Neural cell (in vitro differentiated cells): ENCODE results near the gene TMEM44. TPM values are rescaled to one million over a fixed set of nuclear protein-coding genes. Genes with fewer than 3 reads are reported as not detected.

Experiments used
- H2AFZ ChIP-seq: fragments of 200-600, 300-800 bp; sonication (generic), shearing (Covaris generic); 2 replicates; pipeline ENCODE4 v1.6.0; 2014; ENCODE audit warnings: low read depth, mild to moderate bottlenecking, antibody characterized with exemption, low read length, moderate library complexity
- H3F3A ChIP-seq: fragments of 200-600 bp; shearing (Covaris generic); 2 replicates; pipeline ENCODE4 v1.6.1; 2016; ENCODE audit warnings: mild to moderate bottlenecking, moderate library complexity, mixed read lengths, antibody characterized with exemption, low read length; ENCODE audit not compliant: insufficient read depth, poor library complexity, severe bottlenecking
- H3K27ac ChIP-seq: fragments of 200-600, 300-800 bp; sonication (generic), shearing (Covaris generic); 2 replicates; pipeline ENCODE4 v1.5.1; 2014; ENCODE audit warnings: mild to moderate bottlenecking, low read length, moderate library complexity
- H3K27me3 ChIP-seq: fragments of 300-800, 200-600 bp; sonication (generic), shearing (Covaris generic); 2 replicates; pipeline ENCODE4 v1.6.0; 2014; ENCODE audit warnings: mild to moderate bottlenecking, low read depth, low read length, moderate library complexity; ENCODE audit not compliant: insufficient read depth
- H3K36me3 ChIP-seq: fragments of 300-800, 200-600 bp; sonication (generic), shearing (Covaris generic); 2 replicates; pipeline ENCODE4 v1.5.1; 2014; ENCODE audit warnings: mild to moderate bottlenecking, antibody characterized with exemption, low read length, moderate library complexity; ENCODE audit not compliant: insufficient read depth
- H3K4me2 ChIP-seq: fragments of 300-800, 200-600 bp; sonication (generic), shearing (Covaris generic); 2 replicates; pipeline ENCODE4 v1.6.0; 2014; ENCODE audit warnings: mild to moderate bottlenecking, low read length
- H3K4me3 ChIP-seq: fragments of 300-800, 200-600 bp; sonication (generic), shearing (Covaris generic); 2 replicates; pipeline ENCODE4 v1.5.1; 2014; ENCODE audit warnings: mild to moderate bottlenecking, low read length, moderate library complexity
- H3K79me2 ChIP-seq: fragments of 200-600 bp; shearing (Covaris generic); replicated peaks from 2 replicates; pipeline ENCODE4 v1.6.0; 2014; ENCODE audit warnings: mild to moderate bottlenecking, low read length, moderate library complexity; ENCODE audit not compliant: insufficient read depth
- H3K9ac ChIP-seq: fragments of 300-800, 200-600 bp; sonication (generic), shearing (Covaris generic); 2 replicates; pipeline ENCODE4 v1.6.1; 2016; ENCODE audit warnings: mild to moderate bottlenecking, low read length, mixed read lengths
- H3K9me2 ChIP-seq: fragments of 200-600 bp; shearing (Covaris generic); 2 replicates; pipeline ENCODE4 v1.6.1; 2016; ENCODE audit warnings: mild to moderate bottlenecking, low read length, mixed read lengths; ENCODE audit not compliant: insufficient read depth
- H3K9me3 ChIP-seq: fragments of 200-600, 300-800 bp; sonication (generic), shearing (Covaris generic); 2 replicates; pipeline ENCODE4 v1.6.1; 2016; ENCODE audit warnings: mild to moderate bottlenecking, mixed run types, low read length, moderate library complexity, mixed read lengths
- H4K20me1 ChIP-seq: fragments of 200-600 bp; shearing (Covaris generic); 2 replicates; pipeline ENCODE4 v1.6.1; 2016; ENCODE audit warnings: mild to moderate bottlenecking, mixed run types; ENCODE audit not compliant: insufficient read depth
- EP300 ChIP-seq: fragments of 450-650 bp; conservative IDR thresholded peaks from 2 replicates; pipeline ENCODE4 v1.6.1; 2014; ENCODE audit warnings: antibody characterized with exemption, mild to moderate bottlenecking, moderate library complexity; ENCODE audit not compliant: poor library complexity, severe bottlenecking
- EZH2 ChIP-seq: fragments of 200-600, 300-800 bp; shearing (Covaris generic), sonication (generic); IDR thresholded peaks from 2 replicates; pipeline ENCODE4 v1.6.1; 2014; ENCODE audit warnings: antibody characterized with exemption, low read length, borderline replicate concordance, mild to moderate bottlenecking; ENCODE audit not compliant: insufficient read depth, poor library complexity, severe bottlenecking
- MXI1 ChIP-seq: fragments of 450-650 bp; conservative IDR thresholded peaks from 2 replicates; pipeline ENCODE4 v1.6.1; 2014; ENCODE audit warnings: antibody characterized with exemption, mild to moderate bottlenecking; ENCODE audit not compliant: poor library complexity, severe bottlenecking
- POLR2AphosphoS5 ChIP-seq: IDR thresholded peaks from 2 replicates; pipeline ENCODE4 v1.6.1; 2012
- RAD21 ChIP-seq: fragments of 450-650 bp; conservative IDR thresholded peaks from 2 replicates; pipeline ENCODE4 v1.6.1; 2014; ENCODE audit warnings: antibody characterized with exemption, mild to moderate bottlenecking, moderate library complexity
- SMC3 ChIP-seq: fragments of 450-650 bp; conservative IDR thresholded peaks from 2 replicates; pipeline ENCODE4 v1.6.1; 2014; ENCODE audit warnings: antibody characterized with exemption, mild to moderate bottlenecking, moderate library complexity; ENCODE audit not compliant: poor library complexity
- TAF1 ChIP-seq: IDR thresholded peaks from 2 replicates; pipeline ENCODE4 v1.6.1; 2012; ENCODE audit warnings: low read depth
- polyA plus RNA-seq: library from polyadenylated mRNA; depleted of rRNA; stranded (reverse); fragments of >200 nt; gene quantifications from 2 replicates; pipeline ENCODE4 v1.2.3, GENCODE V29; 2014
- TF ChIP-seq, protein P1 (sequence below): IDR thresholded peaks from 2 replicates; pipeline ENCODE4 v1.6.1; 2012; ENCODE audit warnings: borderline replicate concordance
- TF ChIP-seq, protein P2 (sequence below): fragments of 450-650 bp; IDR thresholded peaks from 2 replicates; pipeline ENCODE4 v1.5.1; 2014; ENCODE audit warnings: antibody characterized with exemption, mild to moderate bottlenecking, moderate library complexity; ENCODE audit not compliant: poor library complexity, severe bottlenecking

TMEM44 gene
- polyA plus RNA-seq, 1 donor from 2014 or later: 40.6 TPM

DNA sequence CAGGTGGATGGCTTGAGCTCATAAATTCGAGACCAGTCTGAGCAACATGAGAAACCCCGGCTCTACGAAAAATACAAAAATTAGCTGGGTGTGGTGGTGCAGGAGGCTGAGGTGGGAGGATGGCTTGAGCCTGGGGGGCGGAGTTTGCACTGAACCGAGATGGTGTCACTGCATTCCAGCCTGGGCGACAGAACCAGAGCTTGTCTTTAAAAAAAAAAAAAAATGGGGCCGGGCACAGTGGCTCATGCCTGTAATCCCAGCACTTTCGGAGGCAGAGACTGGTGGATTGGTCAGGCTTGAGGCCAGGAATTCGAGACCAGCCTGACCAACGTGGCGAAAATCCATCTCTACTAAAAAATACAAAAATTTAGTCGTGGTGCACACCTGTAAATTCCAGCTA, 64.0 kb downstream of the TMEM44 start:
- H3K9me3 ChIP-seq: no peaks in the 10 kb centered on the region
- no peaks in the 10 kb centered on the region for H4K20me1 ChIP-seq
- H3K79me2 ChIP-seq: no peaks in the 10 kb centered on the region
- no peak overlapping the region for H3K4me3 ChIP-seq
- TF ChIP-seq POLR2AphosphoS5 (no peak), EZH2 (no peak), TAF1 (no peak), MXI1 (no peak), EP300 (no peak), SMC3 (no peak), RAD21 (no peak)
- TF ChIP-seq, protein P1, sequence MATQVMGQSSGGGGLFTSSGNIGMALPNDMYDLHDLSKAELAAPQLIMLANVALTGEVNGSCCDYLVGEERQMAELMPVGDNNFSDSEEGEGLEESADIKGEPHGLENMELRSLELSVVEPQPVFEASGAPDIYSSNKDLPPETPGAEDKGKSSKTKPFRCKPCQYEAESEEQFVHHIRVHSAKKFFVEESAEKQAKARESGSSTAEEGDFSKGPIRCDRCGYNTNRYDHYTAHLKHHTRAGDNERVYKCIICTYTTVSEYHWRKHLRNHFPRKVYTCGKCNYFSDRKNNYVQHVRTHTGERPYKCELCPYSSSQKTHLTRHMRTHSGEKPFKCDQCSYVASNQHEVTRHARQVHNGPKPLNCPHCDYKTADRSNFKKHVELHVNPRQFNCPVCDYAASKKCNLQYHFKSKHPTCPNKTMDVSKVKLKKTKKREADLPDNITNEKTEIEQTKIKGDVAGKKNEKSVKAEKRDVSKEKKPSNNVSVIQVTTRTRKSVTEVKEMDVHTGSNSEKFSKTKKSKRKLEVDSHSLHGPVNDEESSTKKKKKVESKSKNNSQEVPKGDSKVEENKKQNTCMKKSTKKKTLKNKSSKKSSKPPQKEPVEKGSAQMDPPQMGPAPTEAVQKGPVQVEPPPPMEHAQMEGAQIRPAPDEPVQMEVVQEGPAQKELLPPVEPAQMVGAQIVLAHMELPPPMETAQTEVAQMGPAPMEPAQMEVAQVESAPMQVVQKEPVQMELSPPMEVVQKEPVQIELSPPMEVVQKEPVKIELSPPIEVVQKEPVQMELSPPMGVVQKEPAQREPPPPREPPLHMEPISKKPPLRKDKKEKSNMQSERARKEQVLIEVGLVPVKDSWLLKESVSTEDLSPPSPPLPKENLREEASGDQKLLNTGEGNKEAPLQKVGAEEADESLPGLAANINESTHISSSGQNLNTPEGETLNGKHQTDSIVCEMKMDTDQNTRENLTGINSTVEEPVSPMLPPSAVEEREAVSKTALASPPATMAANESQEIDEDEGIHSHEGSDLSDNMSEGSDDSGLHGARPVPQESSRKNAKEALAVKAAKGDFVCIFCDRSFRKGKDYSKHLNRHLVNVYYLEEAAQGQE: no peak
- TF ChIP-seq, protein P2, sequence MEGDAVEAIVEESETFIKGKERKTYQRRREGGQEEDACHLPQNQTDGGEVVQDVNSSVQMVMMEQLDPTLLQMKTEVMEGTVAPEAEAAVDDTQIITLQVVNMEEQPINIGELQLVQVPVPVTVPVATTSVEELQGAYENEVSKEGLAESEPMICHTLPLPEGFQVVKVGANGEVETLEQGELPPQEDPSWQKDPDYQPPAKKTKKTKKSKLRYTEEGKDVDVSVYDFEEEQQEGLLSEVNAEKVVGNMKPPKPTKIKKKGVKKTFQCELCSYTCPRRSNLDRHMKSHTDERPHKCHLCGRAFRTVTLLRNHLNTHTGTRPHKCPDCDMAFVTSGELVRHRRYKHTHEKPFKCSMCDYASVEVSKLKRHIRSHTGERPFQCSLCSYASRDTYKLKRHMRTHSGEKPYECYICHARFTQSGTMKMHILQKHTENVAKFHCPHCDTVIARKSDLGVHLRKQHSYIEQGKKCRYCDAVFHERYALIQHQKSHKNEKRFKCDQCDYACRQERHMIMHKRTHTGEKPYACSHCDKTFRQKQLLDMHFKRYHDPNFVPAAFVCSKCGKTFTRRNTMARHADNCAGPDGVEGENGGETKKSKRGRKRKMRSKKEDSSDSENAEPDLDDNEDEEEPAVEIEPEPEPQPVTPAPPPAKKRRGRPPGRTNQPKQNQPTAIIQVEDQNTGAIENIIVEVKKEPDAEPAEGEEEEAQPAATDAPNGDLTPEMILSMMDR: no peak
- no peak overlapping the region for H3K4me2 ChIP-seq
- H3K27me3 ChIP-seq: no peaks in the 10 kb centered on the region
- H2AFZ ChIP-seq: no peak overlapping the region
- no peak overlapping the region for H3K9ac ChIP-seq
- H3K36me3 ChIP-seq: no peaks in the 10 kb centered on the region
- no peak overlapping the region for H3K27ac ChIP-seq
- no peaks in the 10 kb centered on the region for H3F3A ChIP-seq
- no peaks in the 10 kb centered on the region for H3K9me2 ChIP-seq

DNA sequence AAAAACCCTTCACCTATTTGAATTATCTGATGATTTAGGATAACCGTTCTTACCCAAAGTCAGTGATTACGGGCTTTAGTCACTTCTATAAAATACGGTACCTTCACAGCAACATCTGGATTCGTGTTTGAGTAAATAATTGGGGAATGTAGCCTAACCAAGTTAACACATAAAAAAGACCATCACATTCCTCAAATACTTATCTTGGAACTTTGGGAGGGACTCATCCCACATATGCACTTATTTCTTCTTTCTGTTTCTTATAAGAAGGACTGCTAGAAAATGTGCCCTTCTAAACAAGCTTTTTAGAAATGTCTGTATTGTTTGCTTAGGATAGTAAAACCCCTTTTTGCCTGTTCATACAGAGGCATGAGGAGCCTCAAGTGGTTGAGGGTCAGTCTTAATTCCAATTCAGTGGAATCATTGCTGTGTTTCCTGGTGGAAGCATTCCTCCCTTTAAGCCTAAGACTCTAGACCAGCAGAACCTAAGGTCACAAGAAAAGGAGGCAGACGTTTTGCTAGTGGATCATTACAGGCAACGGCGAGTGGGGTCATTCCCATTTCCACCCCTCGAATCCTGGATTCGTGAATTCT, 67.5 kb downstream of the TMEM44 start:
- Histone ChIP-seq H4K20me1 (no peaks in the 10 kb centered on the region), H3K27ac (no peak overlapping the region), H2AFZ (no peak overlapping the region), H3K9ac (no peak overlapping the region), H3K4me2 (no peak overlapping the region), H3K79me2 (no peaks in the 10 kb centered on the region), H3K9me2 (no peaks in the 10 kb centered on the region), H3K36me3 (no peaks in the 10 kb centered on the region), H3K9me3 (no peaks in the 10 kb centered on the region), H3K4me3 (no peak overlapping the region), H3F3A (no peaks in the 10 kb centered on the region), H3K27me3 (no peaks in the 10 kb centered on the region)
- no peak for TF ChIP-seq RAD21
- TF ChIP-seq TAF1: no peak
- TF ChIP-seq MXI1: no peak
- no peak for TF ChIP-seq POLR2AphosphoS5
- no peak for TF ChIP-seq EZH2
- no peak for TF ChIP-seq EP300
- no peak for TF ChIP-seq SMC3
- TF ChIP-seq, protein P2: no peak
- TF ChIP-seq, protein P1: no peak
